RWPE2 (cell line): Measurements from ENCODE around the gene GCKR.

Experiments
- ATAC-seq: fragments of 200-7000 bp; cut with Tn5 transposase; 3 replicates; pipeline ENCODE4 v1.9.1; 2021; ENCODE audit warnings: low read depth
- DNase-seq: peaks from one replicate; pipeline ENCODE4 v3.0.0-alpha.2; 2020; ENCODE audit warnings: low spot score
- H3K27ac ChIP-seq: fragments of 450-650 bp; 2 replicates; pipeline ENCODE4 v1.5.1; 2017; ENCODE audit warnings: mild to moderate bottlenecking; ENCODE audit not compliant: poor library complexity, severe bottlenecking
- H3K27me3 ChIP-seq: fragments of 250-450 bp; sonication (Bioruptor Pico); 2 replicates; pipeline ENCODE4 v1.5.1; 2021; ENCODE audit warnings: mild to moderate bottlenecking, moderate library complexity; ENCODE audit not compliant: insufficient read depth, poor library complexity, severe bottlenecking
- H3K36me3 ChIP-seq: fragments of 250-450 bp; sonication (Bioruptor Pico); 2 replicates; pipeline ENCODE4 v1.5.1; 2020; ENCODE audit warnings: low read depth, mild to moderate bottlenecking, moderate library complexity
- H3K4me1 ChIP-seq: fragments of 250-450 bp; sonication (Bioruptor Pico); 2 replicates; pipeline ENCODE4 v1.5.1; 2021; ENCODE audit warnings: mild to moderate bottlenecking, moderate library complexity; ENCODE audit not compliant: insufficient read depth, poor library complexity, severe bottlenecking
- H3K4me3 ChIP-seq: fragments of 250-450 bp; sonication (Bioruptor Pico); 2 replicates; pipeline ENCODE4 v1.5.1; 2021; ENCODE audit warnings: mild to moderate bottlenecking, moderate library complexity; ENCODE audit not compliant: severe bottlenecking
- H3K9me3 ChIP-seq: fragments of 250-450 bp; sonication (Bioruptor Pico); 2 replicates; pipeline ENCODE4 v1.5.1; 2021; ENCODE audit warnings: mild to moderate bottlenecking, moderate library complexity; ENCODE audit not compliant: severe bottlenecking
- CTCF ChIP-seq: fragments of 450-650 bp; IDR thresholded peaks from one replicate; pipeline ENCODE4 v1.5.1; 2017; ENCODE audit warnings: mild to moderate bottlenecking, moderate library complexity; ENCODE audit not compliant: poor library complexity, severe bottlenecking

Gene GCKR

DNA sequence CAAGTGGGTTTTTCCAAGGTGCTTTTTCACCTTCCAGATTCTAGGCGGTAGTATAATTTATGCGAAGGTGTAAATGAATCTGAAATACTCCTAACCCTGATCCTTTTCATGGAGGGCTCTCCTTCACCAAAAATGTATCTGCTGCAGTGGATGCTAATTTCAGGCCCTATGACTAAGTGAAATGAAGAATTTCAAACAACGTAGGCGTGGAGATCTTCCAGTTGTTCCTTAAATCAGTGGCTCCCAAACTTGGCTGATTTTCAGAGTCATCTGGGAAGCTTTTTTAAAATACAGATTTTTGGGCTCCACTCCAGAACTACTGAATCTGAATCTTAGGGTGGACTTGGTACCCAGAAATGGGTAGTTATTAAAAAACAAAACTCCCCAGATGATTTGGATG, 5.5 kb downstream of the GCKR start:
- ATAC-seq, result no peak
- H3K27me3 ChIP-seq, result no peaks in the 10 kb centered on the region

DNA sequence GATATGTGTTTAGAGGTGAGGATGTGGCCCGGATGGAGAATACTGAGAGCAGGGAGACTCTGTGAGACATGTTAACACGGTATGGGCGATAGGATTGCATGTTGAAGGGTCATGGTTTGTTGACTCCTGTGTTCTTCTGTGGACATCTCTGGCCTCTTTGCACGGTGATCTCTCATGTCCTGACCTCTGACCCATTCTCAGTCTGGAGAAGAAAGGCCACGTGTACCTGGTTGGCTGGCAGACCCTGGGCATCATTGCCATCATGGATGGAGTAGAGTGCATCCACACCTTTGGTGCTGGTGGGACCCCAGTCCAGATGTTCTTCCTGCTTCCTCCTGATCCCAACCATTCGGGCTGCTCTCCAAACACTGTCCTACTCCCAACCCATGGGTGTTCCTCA, 9.9 kb downstream of the GCKR start:
- ATAC-seq (no peak), DNase-seq (no peak)
- Histone ChIP-seq H3K4me3 (no peak overlapping the region), H3K27ac (no peak overlapping the region), H3K9me3 (no peaks in the 10 kb centered on the region), H3K36me3 (no peaks in the 10 kb centered on the region), H3K27me3 (no peaks in the 10 kb centered on the region), H3K4me1 (no peaks in the 10 kb centered on the region)
- TF ChIP-seq CTCF, result no peak

More for the DNA sequence above, 5.5 kb downstream of the GCKR start:
- Histone ChIP-seq H3K4me3 (no peak overlapping the region), H3K27ac (no peak overlapping the region), H3K4me1 (no peaks in the 10 kb centered on the region), H3K36me3 (no peaks in the 10 kb centered on the region), H3K9me3 (no peaks in the 10 kb centered on the region)
- DNase-seq, result no peak
- no peak for TF ChIP-seq CTCF

DNA sequence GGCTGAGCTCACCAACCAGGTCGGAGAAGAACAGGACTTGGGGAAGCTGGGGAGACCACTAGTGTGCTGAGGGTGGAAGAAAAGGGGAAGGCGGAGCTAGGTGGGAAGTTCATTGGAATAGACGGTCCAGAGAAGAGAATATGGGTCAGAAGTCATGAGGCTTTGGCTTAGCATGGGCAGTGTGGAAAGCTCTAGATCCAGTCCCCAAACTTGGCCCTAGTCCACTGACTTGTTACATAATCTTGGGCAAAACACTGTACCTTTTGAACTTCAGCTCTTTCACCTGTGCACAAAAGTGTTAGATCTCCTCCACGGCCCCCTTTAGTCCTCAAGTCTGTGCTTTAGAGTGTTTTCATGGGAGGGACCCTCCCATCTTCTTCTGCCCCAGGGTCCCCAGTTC, 10.7 kb downstream of the GCKR start:
- TF ChIP-seq CTCF, result no peak
- DNase-seq (no peak), ATAC-seq (no peak)
- Histone ChIP-seq H3K27ac (no peak overlapping the region), H3K36me3 (no peaks in the 10 kb centered on the region), H3K4me1 (no peaks in the 10 kb centered on the region), H3K4me3 (no peak overlapping the region), H3K27me3 (no peaks in the 10 kb centered on the region), H3K9me3 (no peaks in the 10 kb centered on the region)

GRCh38 chr2:27509326-27509725, 12.7 kb downstream of the GCKR start:
- no peaks in the 10 kb centered on the region for H3K4me1 ChIP-seq
- no peak overlapping the region for H3K4me3 ChIP-seq
- H3K36me3 ChIP-seq, result no peaks in the 10 kb centered on the region
- H3K27me3 ChIP-seq, result no peaks in the 10 kb centered on the region
- DNase-seq (no peak), ATAC-seq (no peak)
- no peaks in the 10 kb centered on the region for H3K9me3 ChIP-seq
- H3K27ac ChIP-seq, result no peak overlapping the region
- TF ChIP-seq CTCF, result no peak

DNA sequence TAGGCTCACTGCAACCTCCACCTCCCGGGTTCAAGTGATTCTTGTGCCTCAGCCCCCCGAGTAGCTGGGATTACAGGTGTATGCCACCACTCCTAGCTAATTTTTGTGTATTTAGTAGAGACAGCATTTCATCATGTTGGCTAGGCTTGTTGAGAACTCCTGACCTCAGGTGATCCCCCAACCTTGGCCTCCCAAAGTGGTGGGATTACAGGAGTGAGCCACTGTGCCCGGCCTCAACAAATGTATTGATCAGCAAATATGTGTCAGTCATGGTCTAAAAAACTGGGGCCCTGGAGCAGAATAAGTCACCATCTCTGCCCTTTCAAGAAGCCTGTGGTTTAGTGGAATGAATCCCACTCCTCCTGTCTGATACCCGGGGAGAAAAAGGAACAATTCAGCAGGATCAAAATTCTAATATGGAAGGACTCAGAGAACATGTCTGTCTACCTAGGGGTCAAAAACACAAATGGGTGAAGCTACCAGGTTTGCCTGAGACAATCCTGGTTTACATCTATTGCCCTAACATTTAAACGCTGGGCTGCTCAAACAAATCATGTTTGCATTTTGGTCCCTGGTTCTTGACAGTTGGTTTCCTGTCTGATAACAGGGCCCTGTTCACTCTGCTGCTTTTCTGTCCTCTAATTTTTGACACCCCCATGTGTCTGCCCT, 21.6 kb downstream of the GCKR start:
- Histone ChIP-seq H3K36me3 (no peaks in the 10 kb centered on the region), H3K4me3 (no peak overlapping the region), H3K27ac (no peak overlapping the region), H3K27me3 (no peaks in the 10 kb centered on the region), H3K4me1 (no peaks in the 10 kb centered on the region), H3K9me3 (no peaks in the 10 kb centered on the region)
- DNase-seq (no peak), ATAC-seq (no peak)
- no peak for TF ChIP-seq CTCF
